Measurements from ENCODE around the gene LRP6. TPM values are rescaled to one million over a fixed set of nuclear protein-coding genes. Genes with fewer than 3 reads are reported as not detected.
A peak's percentile ranks its signal among the peaks of the same experiment; 100 is the strongest.
"Not testable (repeated sequence)": the region's sequence is repeated elsewhere in the genome, so short reads cannot be mapped to it uniquely, and the experiment has no call there.

Gene LRP6
- 10 to 100 TPM; 23.0 to 34.7 TPM for total RNA-seq

- peak within 1 kb of the TSS; percentile 98 to 99 for H3K27ac ChIP-seq
- TF ChIP-seq POLR2AphosphoS5 (IDR thresholded peaks at IDR 0.05) (peak; percentile 67), POLR2A (IDR thresholded peaks at IDR 0.05) (peak; percentile 56), CTCF (IDR thresholded peaks at IDR 0.05) (peak in 1 of 4 experiments; percentile 8)
- DNase-seq (ENCODE audit: low spot score), result peak; percentile 88
- intact Hi-C loops (cut with DNase I), result loop anchor here (5.0 kb wide), 1 partner anchor 55 kb away; no protein-coding TSS in a partner anchor
- no peaks in the 10 kb centered on the region for H3K36me3 ChIP-seq
- no peaks in the 10 kb centered on the region for H3K27me3 ChIP-seq (replicated peaks; ENCODE audit: insufficient read depth)
- H3K4me3 ChIP-seq, result peak within 1 kb of the TSS; percentile 69 to 86
- H3K4me1 ChIP-seq (replicated peaks), result no peaks in the 10 kb centered on the region
- H3K9me3 ChIP-seq, result no peaks in the 10 kb centered on the region
- WGBS, result under 1% methylated on average over 75 of the region's 92 CpGs
Observed at GRCh38 chr12:12266873-12267741, at the start of gene LRP6. TSS of gene LRP6 (minus strand) at chr12:12267044. CDS start at chr12:12266735, 309 bp downstream.

GRCh38 chr12:12315838-12316237 is 49.0 kb upstream of the LRP6 start:
- Histone ChIP-seq H3K4me3 (no peak overlapping the region), H3K27me3 (replicated peaks; ENCODE audit: insufficient read depth) (no peaks in the 10 kb centered on the region), H3K4me1 (replicated peaks) (no peaks in the 10 kb centered on the region), H3K36me3 (no peaks in the 10 kb centered on the region), H3K27ac (no peak overlapping the region), H3K9me3 (no peaks in the 10 kb centered on the region)
- no peak for TF ChIP-seq CTCF (IDR thresholded peaks at IDR 0.05)
- no peak for TF ChIP-seq POLR2AphosphoS5 (IDR thresholded peaks at IDR 0.05)
- no peak for TF ChIP-seq POLR2A (IDR thresholded peaks at IDR 0.05)
- DNase-seq (ENCODE audit: low spot score), result no peak
- intact Hi-C loops (cut with DNase I), result no loop called here

- H3K27me3 ChIP-seq (replicated peaks; ENCODE audit: insufficient read depth); H3K9me3 ChIP-seq; DNase-seq (ENCODE audit: low spot score); H3K4me3 ChIP-seq; intact Hi-C loops (cut with DNase I); H3K4me1 ChIP-seq (replicated peaks); H3K36me3 ChIP-seq; H3K27ac ChIP-seq: not testable (repeated sequence)
- WGBS, result 89% methylated on average over 10 of the region's 10 CpGs
Observed at GRCh38 chr12:12310695-12311094, 43.9 kb upstream of the LRP6 start.

- intact Hi-C loops (cut with DNase I), result no loop called here
- Histone ChIP-seq H3K36me3 (no peaks in the 10 kb centered on the region), H3K4me3 (no peak overlapping the region), H3K9me3 (no peaks in the 10 kb centered on the region), H3K27me3 (replicated peaks; ENCODE audit: insufficient read depth) (no peaks in the 10 kb centered on the region), H3K4me1 (replicated peaks) (no peaks in the 10 kb centered on the region), H3K27ac (no peak overlapping the region)
- DNase-seq (ENCODE audit: low spot score), result no peak
- WGBS, result 87% methylated on average over 7 of the region's 7 CpGs
- TF ChIP-seq POLR2AphosphoS5 (IDR thresholded peaks at IDR 0.05), result no peak
- no peak for TF ChIP-seq POLR2A (IDR thresholded peaks at IDR 0.05)
- TF ChIP-seq CTCF (IDR thresholded peaks at IDR 0.05), result no peak
Observed at GRCh38 chr12:12305568-12306300, 38.9 kb upstream of the LRP6 start.

DNA sequence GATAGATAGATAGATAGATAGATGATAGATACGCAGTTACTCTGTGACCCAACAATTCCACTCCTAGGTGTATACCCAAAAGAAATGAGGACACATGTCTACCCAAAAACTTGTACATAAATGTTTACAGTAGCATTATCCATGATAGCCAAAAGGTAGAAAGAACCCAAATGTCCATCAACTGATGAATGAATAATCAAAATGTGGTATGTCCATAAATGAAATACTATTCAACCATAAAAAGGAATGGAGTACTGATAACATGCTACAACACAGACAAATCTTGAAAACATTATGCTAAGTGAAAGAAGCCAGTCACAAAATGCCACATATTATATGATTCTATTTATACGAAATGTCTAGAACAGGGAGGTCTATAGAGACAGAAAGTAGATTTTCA is 36.1 kb upstream of the LRP6 start:
- WGBS, result 94% methylated on average over 2 of the region's 2 CpGs
- Histone ChIP-seq H3K36me3 (no peaks in the 10 kb centered on the region), H3K4me1 (replicated peaks) (no peaks in the 10 kb centered on the region), H3K27ac (no peak overlapping the region), H3K4me3 (no peak overlapping the region), H3K27me3 (replicated peaks; ENCODE audit: insufficient read depth) (no peaks in the 10 kb centered on the region), H3K9me3 (no peaks in the 10 kb centered on the region)
- TF ChIP-seq POLR2A (IDR thresholded peaks at IDR 0.05) (no peak), POLR2AphosphoS5 (IDR thresholded peaks at IDR 0.05) (no peak), CTCF (IDR thresholded peaks at IDR 0.05) (no peak)
- DNase-seq (ENCODE audit: low spot score), result no peak
- intact Hi-C loops (cut with DNase I), result no loop called here

All from prostate gland (tissue), 2 donors.